GM12878 (cell line): Measurements from ENCODE around the gene PADI4.

Experiments used
- EGR1 ChIP-seq, 2 experiments: IDR thresholded peaks; 1 replicate in 1 of 2; 2 replicates in 1 of 2; pipeline ENCODE4 v1.6.1; 2011 to 2012; ENCODE audit warnings: low read depth in 2 of 2, low read length in 2 of 2, borderline replicate concordance in 1 of 2, mild to moderate bottlenecking in 1 of 2, moderate library complexity in 1 of 2
- EZH2 ChIP-seq: IDR thresholded peaks from 2 replicates; pipeline ENCODE4 v1.6.1; 2012; ENCODE audit warnings: low read depth, mild to moderate bottlenecking, control low read depth, inconsistent platforms, low read length, borderline replicate concordance; ENCODE audit not compliant: control insufficient read depth
- POLR2A ChIP-seq: IDR thresholded peaks from 2 replicates; pipeline ENCODE4 v1.6.1; 2011; ENCODE audit warnings: low read depth, mild to moderate bottlenecking, low read length
- RBBP5 ChIP-seq: fragments of 200-600 bp; sonication (generic); conservative IDR thresholded peaks from 2 replicates; pipeline ENCODE4 v1.6.1; 2016
- SMC3 ChIP-seq: IDR thresholded peaks from 2 replicates; pipeline ENCODE4 v1.6.1; 2011; ENCODE audit warnings: low read length, improper control_type of control experiment, borderline replicate concordance
- SUPT20H ChIP-seq: IDR thresholded peaks from 2 replicates; pipeline ENCODE4 v1.6.1; 2011; ENCODE audit warnings: low read depth, mild to moderate bottlenecking, low read length, moderate library complexity, borderline replicate concordance; ENCODE audit not compliant: control insufficient read depth
- TF ChIP-seq, protein P1 (sequence below): IDR thresholded peaks from 2 replicates; pipeline ENCODE4 v1.6.1; 2011; ENCODE audit warnings: low read depth, low read length, improper control_type of control experiment, borderline replicate concordance
- TF ChIP-seq, protein P2 (sequence below), 3 experiments: IDR thresholded peaks in 2 of 3; conservative IDR thresholded peaks in 1 of 3; 2 replicates each; pipeline ENCODE4 v1.5.1; 2011; ENCODE audit warnings: low read depth in 3 of 3, low read length in 3 of 3, mild to moderate bottlenecking in 3 of 3, control low read depth in 2 of 3, moderate library complexity in 2 of 3, inconsistent platforms in 1 of 3, mixed read lengths in 1 of 3; ENCODE audit not compliant: control insufficient read depth in 2 of 3, insufficient read depth in 1 of 3; ENCODE audit errors: extremely low read depth in 1 of 3

GRCh38 chr1:17412093-17412870, 104.3 kb downstream of the PADI4 start:
- TF ChIP-seq SMC3 (no peak), EGR1 (IDR thresholded peaks at IDR 0.05; ENCODE audit: borderline replicate concordance in 1 of 2, low read depth in 2 of 2, low read length in 2 of 2) (no peak), RBBP5 (no peak), SUPT20H (no peak), POLR2A (peak; percentile 48), EZH2 (no peak)
- TF ChIP-seq, protein P1, sequence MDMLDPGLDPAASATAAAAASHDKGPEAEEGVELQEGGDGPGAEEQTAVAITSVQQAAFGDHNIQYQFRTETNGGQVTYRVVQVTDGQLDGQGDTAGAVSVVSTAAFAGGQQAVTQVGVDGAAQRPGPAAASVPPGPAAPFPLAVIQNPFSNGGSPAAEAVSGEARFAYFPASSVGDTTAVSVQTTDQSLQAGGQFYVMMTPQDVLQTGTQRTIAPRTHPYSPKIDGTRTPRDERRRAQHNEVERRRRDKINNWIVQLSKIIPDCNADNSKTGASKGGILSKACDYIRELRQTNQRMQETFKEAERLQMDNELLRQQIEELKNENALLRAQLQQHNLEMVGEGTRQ, result no peak
- TF ChIP-seq, protein P2, sequence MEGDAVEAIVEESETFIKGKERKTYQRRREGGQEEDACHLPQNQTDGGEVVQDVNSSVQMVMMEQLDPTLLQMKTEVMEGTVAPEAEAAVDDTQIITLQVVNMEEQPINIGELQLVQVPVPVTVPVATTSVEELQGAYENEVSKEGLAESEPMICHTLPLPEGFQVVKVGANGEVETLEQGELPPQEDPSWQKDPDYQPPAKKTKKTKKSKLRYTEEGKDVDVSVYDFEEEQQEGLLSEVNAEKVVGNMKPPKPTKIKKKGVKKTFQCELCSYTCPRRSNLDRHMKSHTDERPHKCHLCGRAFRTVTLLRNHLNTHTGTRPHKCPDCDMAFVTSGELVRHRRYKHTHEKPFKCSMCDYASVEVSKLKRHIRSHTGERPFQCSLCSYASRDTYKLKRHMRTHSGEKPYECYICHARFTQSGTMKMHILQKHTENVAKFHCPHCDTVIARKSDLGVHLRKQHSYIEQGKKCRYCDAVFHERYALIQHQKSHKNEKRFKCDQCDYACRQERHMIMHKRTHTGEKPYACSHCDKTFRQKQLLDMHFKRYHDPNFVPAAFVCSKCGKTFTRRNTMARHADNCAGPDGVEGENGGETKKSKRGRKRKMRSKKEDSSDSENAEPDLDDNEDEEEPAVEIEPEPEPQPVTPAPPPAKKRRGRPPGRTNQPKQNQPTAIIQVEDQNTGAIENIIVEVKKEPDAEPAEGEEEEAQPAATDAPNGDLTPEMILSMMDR (IDR thresholded peaks at IDR 0.05 in 2 of 3, conservative IDR thresholded peaks at IDR 0.05 in 1 of 3; ENCODE audit: control insufficient read depth in 2 of 3, extremely low read depth in 1 of 3, insufficient read depth in 1 of 3, low read depth in 3 of 3, low read length in 3 of 3), result no peak
